GM23248 (cell line): ENCODE results near the gene CXCL3. TPM values are rescaled to one million over a fixed set of nuclear protein-coding genes. Genes with fewer than 3 reads are reported as not detected.

ENCODE experiments used
- DNase-seq: peaks from one replicate; pipeline ENCODE4 v3.0.0-alpha.2; 2015
- H2AFZ ChIP-seq: fragments of 200-600 bp; sonication (generic); 2 replicates; pipeline ENCODE4 v1.6.1; 2016; ENCODE audit warnings: antibody characterized with exemption
- H3F3A ChIP-seq: fragments of 200-600 bp; sonication (generic); 2 replicates; pipeline ENCODE4 v1.6.1; 2016; ENCODE audit warnings: mild to moderate bottlenecking, antibody characterized with exemption, mixed run types; ENCODE audit not compliant: insufficient read depth
- H3K27ac ChIP-seq: fragments of 200-600 bp; sonication (generic); 2 replicates; pipeline ENCODE4 v1.5.1; 2016; ENCODE audit warnings: mild to moderate bottlenecking
- H3K27me3 ChIP-seq: fragments of 200-600 bp; sonication (generic); replicated peaks from 2 replicates; pipeline ENCODE4 v1.6.1; 2016; ENCODE audit warnings: mild to moderate bottlenecking; ENCODE audit not compliant: insufficient read depth
- H3K36me3 ChIP-seq: fragments of 200-600 bp; sonication (generic); 2 replicates; pipeline ENCODE4 v1.6.1; 2016; ENCODE audit warnings: low read depth, mild to moderate bottlenecking
- H3K4me1 ChIP-seq: fragments of 200-600 bp; sonication (generic); 2 replicates; pipeline ENCODE4 v1.6.1; 2016; ENCODE audit warnings: mild to moderate bottlenecking; ENCODE audit not compliant: insufficient read depth
- H3K4me2 ChIP-seq: fragments of 200-600 bp; sonication (generic); one replicate; pipeline ENCODE4 v1.6.1; 2016; ENCODE audit warnings: mild to moderate bottlenecking; ENCODE audit not compliant: unreplicated experiment
- H3K4me3 ChIP-seq: fragments of 200-600 bp; sonication (generic); 2 replicates; pipeline ENCODE4 v1.5.1; 2016; ENCODE audit warnings: mild to moderate bottlenecking
- H3K79me2 ChIP-seq: fragments of 200-600 bp; sonication (generic); 2 replicates; pipeline ENCODE4 v1.6.1; 2016; ENCODE audit warnings: mild to moderate bottlenecking; ENCODE audit not compliant: insufficient read depth
- H3K9ac ChIP-seq: fragments of 200-600 bp; sonication (generic); 2 replicates; pipeline ENCODE4 v1.6.1; 2016; ENCODE audit warnings: mild to moderate bottlenecking
- H3K9me2 ChIP-seq: fragments of 200-600 bp; sonication (generic); 2 replicates; pipeline ENCODE4 v1.6.1; 2016; ENCODE audit warnings: mixed run types, mild to moderate bottlenecking, moderate library complexity; ENCODE audit not compliant: insufficient read depth
- H3K9me3 ChIP-seq: fragments of 200-600 bp; sonication (generic); one replicate; pipeline ENCODE4 v1.6.1; 2017; ENCODE audit warnings: low read depth
- H4K20me1 ChIP-seq: fragments of 200-600 bp; sonication (generic); 2 replicates; pipeline ENCODE4 v1.6.0; 2016; ENCODE audit not compliant: insufficient read depth
- EZH2 ChIP-seq: fragments of 200-600 bp; sonication (generic); IDR thresholded peaks from 2 replicates; pipeline ENCODE4 v1.6.1; 2018; ENCODE audit warnings: antibody characterized with exemption, mild to moderate bottlenecking; ENCODE audit not compliant: insufficient read depth, poor library complexity, severe bottlenecking
- EZH2phosphoT487 ChIP-seq: fragments of 200-600 bp; sonication (generic); IDR thresholded peaks from 2 replicates; pipeline ENCODE4 v1.6.1; 2018; ENCODE audit warnings: antibody characterized with exemption, moderate library complexity, mild to moderate bottlenecking, low read depth; ENCODE audit not compliant: insufficient read depth
- WGBS, 2 experiments: methylation state at CpG; one replicate each; pipeline ENCODE4 v1.1.6; 2015 to 2017; ENCODE audit warnings: low lambda C conversion rate in 2 of 2, low coverage in 1 of 2; ENCODE audit errors: missing lambda C conversion rate in 2 of 2; 5-methylcytosine and 5-hydroxymethylcytosine counted together
- in situ Hi-C: fragments of 300-500 bp; cut with MboI; formaldehyde crosslinking; loops from 2 replicates; pipeline ENCODE4 v1.15.0; 2020
- polyA plus RNA-seq: library from polyadenylated mRNA; unstranded; fragments of >200 nt; fragmentation: Nextera tagmentation; extraction: Ambion mirVana; gene quantifications from 2 replicates; pipeline ENCODE4 v1.2.1, GENCODE V29; 2016
- total RNA-seq: library from RNA; depleted of rRNA; stranded (reverse); fragments of >200 nt; shearing (Covaris generic); gene quantifications from 2 replicates; pipeline ENCODE4 v1.2.3, GENCODE V29; 2014

CXCL3 gene
- total and polyA plus RNA-seq, 2 experiments from 2014 or later, result 3.0 TPM; not detected in 1

GRCh38 chr4:74057588-74057987, 19.1 kb upstream of the CXCL3 start:
- H3K36me3 ChIP-seq, result no peaks in the 10 kb centered on the region
- H3K4me1 ChIP-seq, result peaks cover 20% of the 10 kb centered on the region
- peak overlapping the region; percentile 86 for H3K27ac ChIP-seq
- DNase-seq, result no peak
- TF ChIP-seq EZH2, result no peak
- TF ChIP-seq EZH2phosphoT487, result no peak
- no peaks in the 10 kb centered on the region for H4K20me1 ChIP-seq
- no peaks in the 10 kb centered on the region for H3K9me2 ChIP-seq
- WGBS, 2 experiments, result 50 to 58% methylated on average over 1 of the region's 1 CpG
- no peaks in the 10 kb centered on the region for H3K9me3 ChIP-seq
- no peak overlapping the region for H3K4me3 ChIP-seq
- peak overlapping the region; percentile 45; the same call in 1 of the 2 replicates for H2AFZ ChIP-seq
- in situ Hi-C loops, result no loop called here
- peaks cover 22% of the 10 kb centered on the region for H3F3A ChIP-seq
- peak overlapping the region; percentile 70 for H3K9ac ChIP-seq
- H3K27me3 ChIP-seq, result no peaks in the 10 kb centered on the region
- peak overlapping the region; percentile 42 for H3K4me2 ChIP-seq
- H3K79me2 ChIP-seq, result no peaks in the 10 kb centered on the region

- Histone ChIP-seq H3K79me2 (no peaks in the 10 kb centered on the region), H3K9me3 (no peaks in the 10 kb centered on the region), H3K9me2 (no peaks in the 10 kb centered on the region), H3K27me3 (no peaks in the 10 kb centered on the region), H3K36me3 (no peaks in the 10 kb centered on the region), H4K20me1 (no peaks in the 10 kb centered on the region), H3F3A (peaks cover 22% of the 10 kb centered on the region), H3K4me1 (peaks cover 20% of the 10 kb centered on the region), H2AFZ (peak overlapping the region; percentile 45; the same call in 1 of the 2 replicates), H3K9ac (peak overlapping the region; percentile 70), H3K4me2 (peak overlapping the region; percentile 42), H3K4me3 (no peak overlapping the region), H3K27ac (peak overlapping the region; percentile 86)
- WGBS, 2 experiments, result 7 to 10% methylated on average over 4 of the region's 4 CpGs
- DNase-seq, result peak; percentile 91
- no peak for TF ChIP-seq EZH2
- no peak for TF ChIP-seq EZH2phosphoT487
- in situ Hi-C loops, result no loop called here
Measured at GRCh38 chr4:74056858-74057562, 18.5 kb upstream of the CXCL3 start.

- Histone ChIP-seq H3K4me2 (peak overlapping the region; percentile 42), H4K20me1 (no peaks in the 10 kb centered on the region), H3K9me2 (no peaks in the 10 kb centered on the region), H3K9me3 (no peaks in the 10 kb centered on the region), H3K79me2 (no peaks in the 10 kb centered on the region), H3K4me3 (no peak overlapping the region), H2AFZ (peak overlapping the region; percentile 13; the same call in 1 of the 2 replicates), H3K36me3 (no peaks in the 10 kb centered on the region), H3K27ac (peak overlapping the region; percentile 86), H3K9ac (peak overlapping the region; percentile 70), H3K4me1 (peaks cover 20% of the 10 kb centered on the region), H3F3A (peaks cover 22% of the 10 kb centered on the region), H3K27me3 (no peaks in the 10 kb centered on the region)
- TF ChIP-seq EZH2phosphoT487 (no peak), EZH2 (no peak)
- WGBS, 2 experiments, result 8 to 13% methylated on average over 1 of the region's 1 CpG
- peak; percentile 83 for DNase-seq
- in situ Hi-C loops, result no loop called here
Measured at GRCh38 chr4:74056114-74056857, 17.8 kb upstream of the CXCL3 start.

- in situ Hi-C loops, result no loop called here
- Histone ChIP-seq H3K36me3 (no peaks in the 10 kb centered on the region), H2AFZ (0 out of 2 replicates have a peak overlapping the region, but pooled peaks have one; percentile 13), H3K4me1 (peaks cover 20% of the 10 kb centered on the region), H3K79me2 (no peaks in the 10 kb centered on the region), H3K9ac (no peak overlapping the region), H3K4me2 (no peak overlapping the region), H3K4me3 (no peak overlapping the region), H4K20me1 (no peaks in the 10 kb centered on the region), H3K27me3 (no peaks in the 10 kb centered on the region), H3F3A (peaks cover 22% of the 10 kb centered on the region), H3K9me2 (no peaks in the 10 kb centered on the region), H3K9me3 (no peaks in the 10 kb centered on the region), H3K27ac (0 out of 2 replicates have a peak overlapping the region, but pooled peaks have one; percentile 86)
- 81 to 89% methylated on average over 3 of the region's 3 CpGs for WGBS, 2 experiments
- TF ChIP-seq EZH2phosphoT487 (no peak), EZH2 (no peak)
- DNase-seq, result no peak
Measured at GRCh38 chr4:74055498-74055897, 17.0 kb upstream of the CXCL3 start.
